Measurements from ENCODE around the gene HACD2. TPM values are rescaled to one million over a fixed set of nuclear protein-coding genes. Genes with fewer than 3 reads are reported as not detected.
A peak's percentile ranks its signal among the peaks of the same experiment; 100 is the strongest.

Gene HACD2
- total and polyA plus RNA-seq, 10 of the 15 experiments (the other 5 are each of a cell fraction or from before 2014, with no cell fraction given): 9.1 to 30.0 (median 18.8) TPM

DNA sequence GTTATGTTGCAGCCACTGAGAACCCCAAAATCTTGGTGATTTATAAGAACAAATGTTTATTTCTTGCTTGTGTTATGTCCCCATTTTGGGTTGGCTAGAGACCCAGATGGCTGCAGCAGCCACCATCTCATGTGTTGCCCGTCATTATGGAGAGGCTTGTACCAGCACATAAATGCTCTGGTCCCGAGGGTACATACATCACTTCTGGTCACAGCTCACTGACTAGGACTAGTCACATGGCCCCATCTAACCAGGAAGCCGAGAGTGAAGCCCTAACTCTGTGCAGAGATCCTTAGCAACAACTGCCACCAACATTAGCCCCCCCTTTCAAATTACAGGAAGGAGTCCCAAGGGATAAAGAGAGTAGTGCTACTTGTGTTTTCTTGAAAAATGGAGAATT lies 25.5 kb upstream of the HACD2 start:
- CTCF ChIA-PET: interaction anchor here (0.7 kb wide), 2 partner anchors 10 to 1360 kb away, joined by 3 read pairs; no protein-coding TSS in a partner anchor
- FAIRE-seq (peak; percentile 23), ATAC-seq (peak; percentile 96), DNase-seq (ENCODE audit: low read depth, low spot score) (no peak)
- SMC1A ChIA-PET (ENCODE audit: uncharacterized antibody, unreplicated experiment): interaction anchor here (1.3 kb wide), 1 partner anchor 25 kb away, joined by 3 read pairs; no protein-coding TSS in a partner anchor
- RAD21 ChIA-PET (ENCODE audit: unreplicated experiment): no interaction called here
- no TSS peak for BruUV-seq (replicated peaks)
- Histone ChIP-seq H3K9me3 (replicated peaks; ENCODE audit: control insufficient read depth, insufficient read depth, low read length) (no peaks in the 10 kb centered on the region), H3K36me3 (ENCODE audit: control insufficient read depth in 2 of 2, insufficient read depth in 2 of 2, low read length in 1 of 2) (no peaks in the 10 kb centered on the region; a peak in 1 of 4 replicates), H3K27ac (ENCODE audit: control insufficient read depth, insufficient read depth) (no peak overlapping the region; the same call in 1 of the 2 replicates), H3K4me3 (no peak overlapping the region), H3K27me3 (replicated peaks in 1 of 2; ENCODE audit: control insufficient read depth in 2 of 2, insufficient read depth in 2 of 2, low read length in 1 of 2) (no peaks in the 10 kb centered on the region), H3K9ac (ENCODE audit: control insufficient read depth, insufficient read depth, low read length) (no peak overlapping the region), H4K20me1 (ENCODE audit: control insufficient read depth, insufficient read depth) (no peaks in the 10 kb centered on the region), H3K79me2 (ENCODE audit: control insufficient read depth, insufficient read depth, low read length) (no peaks in the 10 kb centered on the region; the same call in 1 of the 2 replicates), H3K4me2 (ENCODE audit: control insufficient read depth, insufficient read depth) (no peak overlapping the region), H3K4me1 (ENCODE audit: control insufficient read depth, insufficient read depth, low read length) (peaks cover 20% of the 10 kb centered on the region), H2AFZ (ENCODE audit: control insufficient read depth, low read depth, low read length) (peak overlapping the region; percentile 78)
- intact Hi-C loops (cut with micrococcal nuclease; ENCODE audit: unreplicated experiment) (no loop called here), in situ Hi-C loops (cut with MboI) (no loop called here)
- POLR2A ChIA-PET: no interaction called here
- 21% methylated on average over 3 of the region's 3 CpGs for WGBS (ENCODE audit: insufficient coverage, insufficient replicate concordance, low lambda C conversion rate, missing lambda C conversion rate)
- TF ChIP-seq, protein P1, sequence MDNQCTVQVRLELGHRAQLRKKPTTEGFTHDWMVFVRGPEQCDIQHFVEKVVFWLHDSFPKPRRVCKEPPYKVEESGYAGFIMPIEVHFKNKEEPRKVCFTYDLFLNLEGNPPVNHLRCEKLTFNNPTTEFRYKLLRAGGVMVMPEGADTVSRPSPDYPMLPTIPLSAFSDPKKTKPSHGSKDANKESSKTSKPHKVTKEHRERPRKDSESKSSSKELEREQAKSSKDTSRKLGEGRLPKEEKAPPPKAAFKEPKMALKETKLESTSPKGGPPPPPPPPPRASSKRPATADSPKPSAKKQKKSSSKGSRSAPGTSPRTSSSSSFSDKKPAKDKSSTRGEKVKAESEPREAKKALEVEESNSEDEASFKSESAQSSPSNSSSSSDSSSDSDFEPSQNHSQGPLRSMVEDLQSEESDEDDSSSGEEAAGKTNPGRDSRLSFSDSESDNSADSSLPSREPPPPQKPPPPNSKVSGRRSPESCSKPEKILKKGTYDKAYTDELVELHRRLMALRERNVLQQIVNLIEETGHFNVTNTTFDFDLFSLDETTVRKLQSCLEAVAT (IDR thresholded peaks at IDR 0.05): no peak
- TF ChIP-seq CBX5 (IDR thresholded peaks at IDR 0.05; ENCODE audit: low read depth) (no peak), CHD2 (IDR thresholded peaks at IDR 0.05; ENCODE audit: borderline replicate concordance, low read depth, low read length) (no peak), SREBF2 (IDR thresholded peaks at IDR 0.05; ENCODE audit: low read length) (no peak), SRF (IDR thresholded peaks at IDR 0.05; ENCODE audit: low read depth in 2 of 2, low read length in 2 of 2) (no peak), ZNF217 (IDR thresholded peaks at IDR 0.05) (no peak), EP300 (IDR thresholded peaks at IDR 0.05; ENCODE audit: borderline replicate concordance in 1 of 2, control insufficient read depth in 1 of 2, low read depth in 2 of 2, low read length in 2 of 2) (no peak), NFYB (IDR thresholded peaks at IDR 0.05; ENCODE audit: insufficient read depth, low read depth, low read length) (no peak), RAD51 (IDR thresholded peaks at IDR 0.05) (peak; percentile 81; the same call in 1 of the 2 replicates), PAX5 (IDR thresholded peaks at IDR 0.05; ENCODE audit: borderline replicate concordance, low read depth, low read length) (peak; percentile 83), CHD4 (IDR thresholded peaks at IDR 0.05) (no peak), BRCA1 (IDR thresholded peaks at IDR 0.05; ENCODE audit: low read depth, low read length) (no peak)
- TF ChIP-seq, protein P2, sequence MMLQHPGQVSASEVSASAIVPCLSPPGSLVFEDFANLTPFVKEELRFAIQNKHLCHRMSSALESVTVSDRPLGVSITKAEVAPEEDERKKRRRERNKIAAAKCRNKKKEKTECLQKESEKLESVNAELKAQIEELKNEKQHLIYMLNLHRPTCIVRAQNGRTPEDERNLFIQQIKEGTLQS (IDR thresholded peaks at IDR 0.05; ENCODE audit: borderline replicate concordance, extremely low read depth, low read depth, low read length): peak; percentile 36; the same call in 1 of the 2 replicates
- TF ChIP-seq, protein P3, sequence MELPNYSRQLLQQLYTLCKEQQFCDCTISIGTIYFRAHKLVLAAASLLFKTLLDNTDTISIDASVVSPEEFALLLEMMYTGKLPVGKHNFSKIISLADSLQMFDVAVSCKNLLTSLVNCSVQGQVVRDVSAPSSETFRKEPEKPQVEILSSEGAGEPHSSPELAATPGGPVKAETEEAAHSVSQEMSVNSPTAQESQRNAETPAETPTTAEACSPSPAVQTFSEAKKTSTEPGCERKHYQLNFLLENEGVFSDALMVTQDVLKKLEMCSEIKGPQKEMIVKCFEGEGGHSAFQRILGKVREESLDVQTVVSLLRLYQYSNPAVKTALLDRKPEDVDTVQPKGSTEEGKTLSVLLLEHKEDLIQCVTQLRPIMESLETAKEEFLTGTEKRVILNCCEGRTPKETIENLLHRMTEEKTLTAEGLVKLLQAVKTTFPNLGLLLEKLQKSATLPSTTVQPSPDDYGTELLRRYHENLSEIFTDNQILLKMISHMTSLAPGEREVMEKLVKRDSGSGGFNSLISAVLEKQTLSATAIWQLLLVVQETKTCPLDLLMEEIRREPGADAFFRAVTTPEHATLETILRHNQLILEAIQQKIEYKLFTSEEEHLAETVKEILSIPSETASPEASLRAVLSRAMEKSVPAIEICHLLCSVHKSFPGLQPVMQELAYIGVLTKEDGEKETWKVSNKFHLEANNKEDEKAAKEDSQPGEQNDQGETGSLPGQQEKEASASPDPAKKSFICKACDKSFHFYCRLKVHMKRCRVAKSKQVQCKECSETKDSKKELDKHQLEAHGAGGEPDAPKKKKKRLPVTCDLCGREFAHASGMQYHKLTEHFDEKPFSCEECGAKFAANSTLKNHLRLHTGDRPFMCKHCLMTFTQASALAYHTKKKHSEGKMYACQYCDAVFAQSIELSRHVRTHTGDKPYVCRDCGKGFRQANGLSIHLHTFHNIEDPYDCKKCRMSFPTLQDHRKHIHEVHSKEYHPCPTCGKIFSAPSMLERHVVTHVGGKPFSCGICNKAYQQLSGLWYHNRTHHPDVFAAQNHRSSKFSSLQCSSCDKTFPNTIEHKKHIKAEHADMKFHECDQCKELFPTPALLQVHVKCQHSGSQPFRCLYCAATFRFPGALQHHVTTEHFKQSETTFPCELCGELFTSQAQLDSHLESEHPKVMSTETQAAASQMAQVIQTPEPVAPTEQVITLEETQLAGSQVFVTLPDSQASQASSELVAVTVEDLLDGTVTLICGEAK (IDR thresholded peaks at IDR 0.05; ENCODE audit: borderline replicate concordance): no peak
- TF ChIP-seq, protein P4, sequence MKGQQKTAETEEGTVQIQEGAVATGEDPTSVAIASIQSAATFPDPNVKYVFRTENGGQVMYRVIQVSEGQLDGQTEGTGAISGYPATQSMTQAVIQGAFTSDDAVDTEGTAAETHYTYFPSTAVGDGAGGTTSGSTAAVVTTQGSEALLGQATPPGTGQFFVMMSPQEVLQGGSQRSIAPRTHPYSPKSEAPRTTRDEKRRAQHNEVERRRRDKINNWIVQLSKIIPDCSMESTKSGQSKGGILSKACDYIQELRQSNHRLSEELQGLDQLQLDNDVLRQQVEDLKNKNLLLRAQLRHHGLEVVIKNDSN (IDR thresholded peaks at IDR 0.05; ENCODE audit: borderline replicate concordance, extremely low read length, insufficient read depth, low read depth, low read length): peak; percentile 58
- TF ChIP-seq, protein P5, sequence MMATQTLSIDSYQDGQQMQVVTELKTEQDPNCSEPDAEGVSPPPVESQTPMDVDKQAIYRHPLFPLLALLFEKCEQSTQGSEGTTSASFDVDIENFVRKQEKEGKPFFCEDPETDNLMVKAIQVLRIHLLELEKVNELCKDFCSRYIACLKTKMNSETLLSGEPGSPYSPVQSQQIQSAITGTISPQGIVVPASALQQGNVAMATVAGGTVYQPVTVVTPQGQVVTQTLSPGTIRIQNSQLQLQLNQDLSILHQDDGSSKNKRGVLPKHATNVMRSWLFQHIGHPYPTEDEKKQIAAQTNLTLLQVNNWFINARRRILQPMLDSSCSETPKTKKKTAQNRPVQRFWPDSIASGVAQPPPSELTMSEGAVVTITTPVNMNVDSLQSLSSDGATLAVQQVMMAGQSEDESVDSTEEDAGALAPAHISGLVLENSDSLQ (IDR thresholded peaks at IDR 0.05): no peak
